Testis (tissue), 3 donors: ENCODE results near the gene SWT1. TPM values are rescaled to one million over a fixed set of nuclear protein-coding genes. Genes with fewer than 3 reads are reported as not detected.

Source experiments
- DNase-seq: peaks from one replicate; pipeline ENCODE4 v3.0.0-alpha.2; 2019
- H3K27ac ChIP-seq, 2 donors: fragments of 200-600 bp; sonication (generic); one replicate each; pipeline ENCODE4 v1.5.1; 2019
- H3K27me3 ChIP-seq: fragments of 200-600 bp; sonication (generic); one replicate; pipeline ENCODE4 v1.5.1; 2019
- H3K36me3 ChIP-seq: fragments of 200-600 bp; sonication (generic); one replicate; pipeline ENCODE4 v1.5.1; 2017; ENCODE audit warnings: low read depth; ENCODE audit errors: missing control alignments
- H3K4me1 ChIP-seq: fragments of 200-600 bp; sonication (generic); one replicate; pipeline ENCODE4 v1.5.1; 2019
- H3K4me3 ChIP-seq, 2 donors: fragments of 200-600 bp; sonication (generic); one replicate each; pipeline ENCODE4 v1.5.1; 2017 to 2019
- H3K9me3 ChIP-seq: fragments of 200-600 bp; sonication (generic); one replicate; pipeline ENCODE4 v1.5.1; 2017
- CTCF ChIP-seq, 3 experiments: fragments of 450-650 bp in 2 of 3; fragments of 200-600 bp in 1 of 3; sonication (generic) in 1 of 3; IDR thresholded peaks; one replicate each; pipeline ENCODE4 v1.5.1; 2016 to 2019; ENCODE audit warnings: antibody characterized with exemption in 3 of 3, mild to moderate bottlenecking in 2 of 3, moderate library complexity in 1 of 3
- POLR2A ChIP-seq: fragments of 450-650 bp; IDR thresholded peaks from one replicate; pipeline ENCODE4 v1.6.1; 2017; ENCODE audit warnings: antibody characterized with exemption, mild to moderate bottlenecking, moderate library complexity
- WGBS, 2 donors: methylation state at CpG; one replicate each; pipeline ENCODE4 v1.1.5; 2018; 5-methylcytosine and 5-hydroxymethylcytosine counted together
- intact Hi-C: fragments of 100-400 bp; cut with DNase I; formaldehyde crosslinking; loops from one replicate; pipeline ENCODE4 v1.15.1; 2023; ENCODE audit warnings: low total_unique reads
- polyA plus RNA-seq: library from polyadenylated mRNA; stranded (reverse); fragments of 350-450 nt; fragmentation: Illumina TruSeq; extraction: RNeasy Lipid Tissue Mini Kit (QIAGEN cat#74804); gene quantifications from one replicate; pipeline ENCODE4 v1.2.3, GENCODE V29; 2014; ENCODE audit warnings: low read depth, low replicate concordance; ENCODE audit not compliant: insufficient read depth
- total RNA-seq, 2 donors: library from RNA; depleted of rRNA; stranded (reverse); fragments of >200 nt; gene quantifications; one replicate each; pipeline ENCODE4 v1.2.3, GENCODE V29; 2016

The SWT1 gene
- total and polyA plus RNA-seq, 3 donors from 2014 or later = 29.0 to 44.6 (median 38.3) TPM

- Histone ChIP-seq H3K36me3 (no peaks in the 10 kb centered on the region), H3K27me3 (no peaks in the 10 kb centered on the region), H3K4me1 (peaks cover 17% of the 10 kb centered on the region), H3K27ac (no peak overlapping the region), H3K9me3 (no peaks in the 10 kb centered on the region), H3K4me3 (no peak overlapping the region)
- TF ChIP-seq CTCF (IDR thresholded peaks at IDR 0.05) (no peak), POLR2A (no peak)
- DNase-seq = no peak
- intact Hi-C loops = no loop called here
- WGBS, 2 donors = 92 to 96% methylated on average over 5 of the region's 5 CpGs
Observed at GRCh38 chr1:185151215-185151614, 5.8 kb upstream of the SWT1 start.

- DNase-seq = no peak
- no peak for TF ChIP-seq POLR2A
- 80 to 88% methylated on average over 3 of the region's 3 CpGs for WGBS, 2 donors
- Histone ChIP-seq H3K27me3 (no peaks in the 10 kb centered on the region), H3K4me3 (no peak overlapping the region), H3K36me3 (no peaks in the 10 kb centered on the region), H3K9me3 (no peaks in the 10 kb centered on the region), H3K27ac (no peak overlapping the region), H3K4me1 (peaks cover 17% of the 10 kb centered on the region)
- intact Hi-C loops = no loop called here
Observed at GRCh38 chr1:185152187-185152767, 4.7 kb upstream of the SWT1 start.

GRCh38 chr1:185154912-185155513, 2.0 kb upstream of the SWT1 start:
- intact Hi-C loops = no loop called here
- 24 to 25% methylated on average over 2 of the region's 2 CpGs for WGBS, 2 donors
- Histone ChIP-seq H3K9me3 (no peaks in the 10 kb centered on the region), H3K27me3 (no peaks in the 10 kb centered on the region), H3K27ac (peak overlapping the region; percentile 98 to 100), H3K4me3 (peak overlapping the region in 1 of 2 donors; percentile 97), H3K4me1 (peaks cover 17% of the 10 kb centered on the region), H3K36me3 (no peaks in the 10 kb centered on the region)
- DNase-seq = no peak
- TF ChIP-seq POLR2A (no peak), CTCF (IDR thresholded peaks at IDR 0.05) (no peak)

GRCh38 chr1:185155600-185156287, 1.2 kb upstream of the SWT1 start:
- H3K9me3 ChIP-seq = no peaks in the 10 kb centered on the region
- H3K27me3 ChIP-seq = no peaks in the 10 kb centered on the region
- H3K4me1 ChIP-seq = peaks cover 17% of the 10 kb centered on the region
- peak overlapping the region; percentile 98 to 100 for H3K27ac ChIP-seq
- no peak for TF ChIP-seq POLR2A
- TF ChIP-seq CTCF (IDR thresholded peaks at IDR 0.05) = no peak
- intact Hi-C loops = no loop called here
- WGBS, 2 donors = 8 to 12% methylated on average over 11 of the region's 11 CpGs
- H3K4me3 ChIP-seq = peak overlapping the region; percentile 88 to 97
- H3K36me3 ChIP-seq = no peaks in the 10 kb centered on the region
- no peak for DNase-seq

GRCh38 chr1:185156288-185156853, 596 bp upstream of the SWT1 start:
- no peaks in the 10 kb centered on the region for H3K27me3 ChIP-seq
- intact Hi-C loops = no loop called here
- no peaks in the 10 kb centered on the region for H3K36me3 ChIP-seq
- peak overlapping the region; percentile 98 to 100 for H3K27ac ChIP-seq
- no peaks in the 10 kb centered on the region for H3K9me3 ChIP-seq
- 0% methylated on average over 7 to 30 of the region's 30 CpGs for WGBS, 2 donors
- H3K4me3 ChIP-seq = peak overlapping the region; percentile 88 to 97
- H3K4me1 ChIP-seq = peaks cover 17% of the 10 kb centered on the region
- TF ChIP-seq CTCF (IDR thresholded peaks at IDR 0.05) (no peak), POLR2A (no peak)
- DNase-seq = no peak
